Effector memory CD8-positive, alpha-beta T cell (primary cell): ENCODE measurements around the gene PDIA3.
"Not testable (repeated sequence)": the region's sequence is repeated elsewhere in the genome, so short reads cannot be mapped to it uniquely, and the experiment has no call there.

ENCODE experiments used
- ATAC-seq: fragments of 150-1000 bp; cut with Tn5 transposase; replicated peaks from 2 replicates; pipeline ENCODE4 v1.10.0; 2021; ENCODE audit warnings: mild to moderate bottlenecking, moderate library complexity
- DNase-seq, 3 experiments: peaks; one replicate each; pipeline ENCODE4 v3.0.0; 2021
- H3K27ac Mint-ChIP-seq, 2 donors: one replicate each; pipeline ENCODE4 v1.8.0; 2022; ENCODE audit warnings: mild to moderate bottlenecking in 2 of 2, mixed read lengths in 2 of 2, moderate library complexity in 2 of 2
- H3K27me3 Mint-ChIP-seq, 2 donors: one replicate each; pipeline ENCODE4 v1.8.0; 2022; ENCODE audit warnings: mixed read lengths in 2 of 2
- H3K36me3 Mint-ChIP-seq: one replicate; pipeline ENCODE4 v1.8.0; 2022; ENCODE audit warnings: mild to moderate bottlenecking, moderate library complexity, mixed read lengths; ENCODE audit not compliant: insufficient read depth
- H3K4me1 Mint-ChIP-seq, 2 donors: one replicate each; pipeline ENCODE4 v1.8.0; 2022; ENCODE audit warnings: low read depth in 2 of 2, mixed read lengths in 2 of 2
- H3K4me3 Mint-ChIP-seq, 2 donors: one replicate each; pipeline ENCODE4 v1.8.0; 2022; ENCODE audit warnings: mild to moderate bottlenecking in 2 of 2, mixed read lengths in 2 of 2, moderate library complexity in 2 of 2
- H3K9me3 Mint-ChIP-seq, 2 donors: one replicate each; pipeline ENCODE4 v1.8.0; 2022; ENCODE audit warnings: mixed read lengths in 2 of 2
- total RNA-seq, 9 experiments: gene quantifications; one replicate each; lab custom pipeline; 2026; lab: John Stamatoyannopoulos, UW

The PDIA3 gene
- 244 to 640 (median 377) reads per million in 9 experiments for total RNA-seq

GRCh38 chr15:43746245-43746902, at the start of gene PDIA3:
TSS of gene PDIA3 (plus strand) at chr15:43746438. CDS start at chr15:43746540, 102 bp downstream.
- peaks cover 28 to 29% of the 10 kb centered on the region in 2 donors for H3K4me1 Mint-ChIP-seq
- H3K27me3 Mint-ChIP-seq, H3K9me3 Mint-ChIP-seq: not testable (repeated sequence)
- peak within 1 kb of the TSS; percentile 90 to 92 for H3K4me3 Mint-ChIP-seq
- DNase-seq (peak; percentile 73 to 79 (median 78)), ATAC-seq (peak; percentile 70)
- peak within 1 kb of the TSS; percentile 97 for H3K27ac Mint-ChIP-seq
- peaks cover 40% of the 10 kb centered on the region for H3K36me3 Mint-ChIP-seq

- Mint-ChIP-seq H3K27ac (no peak overlapping the region), H3K9me3 (no peaks in the 10 kb centered on the region), H3K4me1 (no peaks in the 10 kb centered on the region), H3K36me3 (no peaks in the 10 kb centered on the region), H3K27me3 (peaks cover 27 to 59% of the 10 kb centered on the region in 2 donors), H3K4me3 (no peak overlapping the region)
- ATAC-seq (no peak), DNase-seq (no peak)
Observed at GRCh38 chr15:43702174-43702573, 44.1 kb upstream of the PDIA3 start.

- Mint-ChIP-seq H3K27me3 (peaks cover 20 to 52% of the 10 kb centered on the region in 2 donors), H3K9me3 (no peaks in the 10 kb centered on the region), H3K4me1 (no peaks in the 10 kb centered on the region), H3K4me3 (no peak overlapping the region), H3K36me3 (no peaks in the 10 kb centered on the region), H3K27ac (no peak overlapping the region)
- DNase-seq (no peak), ATAC-seq (no peak)
Observed at GRCh38 chr15:43702701-43703424, 43.4 kb upstream of the PDIA3 start.

GRCh38 chr15:43710431-43711131, 35.7 kb upstream of the PDIA3 start:
- not testable (repeated sequence) for H3K27ac Mint-ChIP-seq, H3K9me3 Mint-ChIP-seq, ATAC-seq, H3K4me1 Mint-ChIP-seq, DNase-seq, H3K36me3 Mint-ChIP-seq, H3K4me3 Mint-ChIP-seq, H3K27me3 Mint-ChIP-seq

GRCh38 chr15:43723151-43723550, 23.1 kb upstream of the PDIA3 start:
- no peak overlapping the region for H3K27ac Mint-ChIP-seq

GRCh38 chr15:43726306-43726705, 19.9 kb upstream of the PDIA3 start:
- not testable (repeated sequence) for H3K4me1 Mint-ChIP-seq, H3K27ac Mint-ChIP-seq, H3K4me3 Mint-ChIP-seq, ATAC-seq, DNase-seq, H3K9me3 Mint-ChIP-seq, H3K36me3 Mint-ChIP-seq
- peaks cover 0 to 12% of the 10 kb centered on the region in 2 donors for H3K27me3 Mint-ChIP-seq

More at GRCh38 chr15:43723151-43723550, 23.1 kb upstream of the PDIA3 start:
- Mint-ChIP-seq H3K27me3 (peaks cover 6 to 15% of the 10 kb centered on the region in 2 donors), H3K4me1 (no peaks in the 10 kb centered on the region), H3K4me3 (no peak overlapping the region), H3K9me3 (no peaks in the 10 kb centered on the region), H3K36me3 (no peaks in the 10 kb centered on the region)
- DNase-seq, result no peak
- ATAC-seq, result no peak

- not testable (repeated sequence) for DNase-seq, H3K4me1 Mint-ChIP-seq, H3K9me3 Mint-ChIP-seq, H3K4me3 Mint-ChIP-seq, H3K27ac Mint-ChIP-seq, H3K36me3 Mint-ChIP-seq, ATAC-seq, H3K27me3 Mint-ChIP-seq
Observed at GRCh38 chr15:43728053-43728725, 18.0 kb upstream of the PDIA3 start.

GRCh38 chr15:43735416-43735815, 10.8 kb upstream of the PDIA3 start:
- DNase-seq, result no peak
- ATAC-seq, result no peak
- Mint-ChIP-seq H3K9me3 (no peaks in the 10 kb centered on the region), H3K4me1 (no peaks in the 10 kb centered on the region), H3K36me3 (no peaks in the 10 kb centered on the region), H3K4me3 (no peak overlapping the region), H3K27ac (no peak overlapping the region), H3K27me3 (peaks cover 5 to 8% of the 10 kb centered on the region in 2 donors)

GRCh38 chr15:43746903-43747309, 668 bp downstream of the PDIA3 start:
- H3K36me3 Mint-ChIP-seq, result peaks cover 40% of the 10 kb centered on the region

GRCh38 chr15:43748376-43748775, 2.1 kb downstream of the PDIA3 start:
- H3K27me3 Mint-ChIP-seq, result no peaks in the 10 kb centered on the region
- H3K27ac Mint-ChIP-seq, result peak overlapping the region; percentile 97
- H3K36me3 Mint-ChIP-seq, result peaks cover 48% of the 10 kb centered on the region
- peak overlapping the region; percentile 90 to 92 for H3K4me3 Mint-ChIP-seq
- ATAC-seq (peak; percentile 13), DNase-seq (peak in 1 of 3 experiments; percentile 9)
- H3K4me1 Mint-ChIP-seq, result peaks cover 37 to 46% of the 10 kb centered on the region in 2 donors
- no peaks in the 10 kb centered on the region for H3K9me3 Mint-ChIP-seq

More at GRCh38 chr15:43746903-43747309, 668 bp downstream of the PDIA3 start:
- H3K4me3 Mint-ChIP-seq, result peak overlapping the region; percentile 90 to 92
- peak; percentile 29 for ATAC-seq
- peak overlapping the region; percentile 97 for H3K27ac Mint-ChIP-seq
- DNase-seq, H3K27me3 Mint-ChIP-seq, H3K9me3 Mint-ChIP-seq: not testable (repeated sequence)
- peaks cover 33% of the 10 kb centered on the region in 2 donors for H3K4me1 Mint-ChIP-seq

- H3K9me3 Mint-ChIP-seq, result no peaks in the 10 kb centered on the region
- ATAC-seq (peak; percentile 62), DNase-seq (peak; percentile 28 to 38 (median 36))
- H3K27ac Mint-ChIP-seq, result peak overlapping the region; percentile 81 to 97
- no peaks in the 10 kb centered on the region for H3K27me3 Mint-ChIP-seq
- peak overlapping the region; percentile 68 to 78 for H3K4me3 Mint-ChIP-seq
- H3K4me1 Mint-ChIP-seq, result peaks cover 38 to 55% of the 10 kb centered on the region in 2 donors
- H3K36me3 Mint-ChIP-seq, result peaks cover 63% of the 10 kb centered on the region
Observed at GRCh38 chr15:43749690-43750345, 3.6 kb downstream of the PDIA3 start.

- ATAC-seq, result no peak
- peaks cover 68% of the 10 kb centered on the region for H3K36me3 Mint-ChIP-seq
- H3K4me1 Mint-ChIP-seq, result peaks cover 33 to 54% of the 10 kb centered on the region in 2 donors
Observed at GRCh38 chr15:43751885-43752284, 5.6 kb downstream of the PDIA3 start.

More at GRCh38 chr15:43751885-43752284, 5.6 kb downstream of the PDIA3 start:
- Mint-ChIP-seq H3K27me3 (no peaks in the 10 kb centered on the region), H3K4me3 (peak overlapping the region; percentile 0 to 68), H3K27ac (peak overlapping the region in 1 of 2 donors; percentile 50), H3K9me3 (no peaks in the 10 kb centered on the region)
- DNase-seq, result no peak
